IPS-NIHi7 (cell line): ENCODE measurements around the gene PGRMC1.
"Not testable (repeated sequence)": the region's sequence is repeated elsewhere in the genome, so short reads cannot be mapped to it uniquely, and the experiment has no call there.

ENCODE experiments used
- DNase-seq: peaks from one replicate; pipeline ENCODE4 v3.0.0; 2012; ENCODE audit warnings: mixed read lengths; ENCODE audit errors: extremely low spot score

The PGRMC1 gene

DNA sequence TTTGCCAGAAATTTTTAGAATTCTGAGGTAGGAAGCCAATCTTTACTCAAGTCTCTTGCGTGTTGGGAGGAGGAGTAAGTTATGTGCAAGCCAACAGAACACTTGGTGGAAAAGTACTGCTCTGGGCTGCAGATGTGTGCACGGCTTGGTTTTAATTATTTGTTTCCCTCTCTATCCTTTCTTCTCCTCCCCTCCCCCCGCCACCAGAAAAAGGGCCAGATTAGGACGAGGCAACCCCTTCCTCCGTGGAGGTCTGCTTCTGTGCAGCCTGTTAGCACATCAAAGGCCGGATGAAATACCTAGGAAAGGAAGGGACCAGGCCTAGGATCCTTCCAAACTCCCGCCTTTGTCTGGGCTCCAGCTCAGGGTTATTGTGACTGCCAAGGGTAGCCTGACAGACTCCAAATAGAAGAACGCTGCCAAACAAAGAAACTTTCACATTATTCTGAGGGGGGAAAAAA, 1.0 kb upstream of the PGRMC1 start:
- DNase-seq, result peak; percentile 25

DNA sequence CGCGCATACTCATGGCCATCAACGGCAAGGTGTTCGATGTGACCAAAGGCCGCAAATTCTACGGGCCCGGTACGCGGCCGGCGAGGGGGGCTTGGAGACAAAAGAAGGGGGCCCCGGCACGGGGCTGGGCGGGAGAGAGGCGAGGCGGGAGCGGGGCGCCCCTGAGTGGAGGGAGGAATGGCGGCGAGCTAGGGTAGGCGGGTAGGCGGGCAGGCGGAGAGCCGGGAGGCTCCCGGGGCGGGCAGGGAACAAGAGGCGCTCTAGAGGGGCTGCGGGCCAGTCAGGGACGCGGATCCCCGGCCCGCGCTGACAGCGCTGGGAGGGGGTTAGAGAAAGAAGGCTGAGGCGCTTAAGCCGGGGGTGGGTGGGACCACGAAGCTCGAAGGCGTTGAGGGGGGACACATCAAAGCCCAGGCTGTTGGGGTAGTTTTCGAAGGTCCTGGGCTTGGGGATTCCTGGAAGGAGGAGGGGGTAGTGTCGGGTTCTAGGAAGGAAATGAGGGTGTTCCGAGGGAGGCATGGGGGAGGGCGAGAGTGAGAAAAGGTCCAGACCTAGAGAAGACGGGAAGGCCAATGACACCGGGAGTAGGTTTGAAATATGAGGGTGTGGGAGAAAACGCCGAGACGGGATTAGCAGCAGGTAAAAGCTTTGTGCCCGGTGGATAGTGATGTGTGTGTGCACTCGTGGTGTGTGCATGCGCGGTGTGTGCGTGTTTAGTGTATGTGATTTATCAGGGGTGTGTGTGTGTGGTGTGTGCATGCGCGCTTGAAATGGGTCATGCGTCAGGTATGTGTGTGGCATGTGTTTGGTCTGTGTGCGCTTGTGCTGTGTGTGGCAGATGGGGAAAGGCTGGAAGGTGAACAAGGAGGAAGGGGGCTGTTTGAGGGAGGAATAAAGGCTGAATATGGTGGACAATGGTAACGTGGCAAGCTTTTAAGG, 807 bp downstream of the PGRMC1 start:
- DNase-seq, result no peak

DNA sequence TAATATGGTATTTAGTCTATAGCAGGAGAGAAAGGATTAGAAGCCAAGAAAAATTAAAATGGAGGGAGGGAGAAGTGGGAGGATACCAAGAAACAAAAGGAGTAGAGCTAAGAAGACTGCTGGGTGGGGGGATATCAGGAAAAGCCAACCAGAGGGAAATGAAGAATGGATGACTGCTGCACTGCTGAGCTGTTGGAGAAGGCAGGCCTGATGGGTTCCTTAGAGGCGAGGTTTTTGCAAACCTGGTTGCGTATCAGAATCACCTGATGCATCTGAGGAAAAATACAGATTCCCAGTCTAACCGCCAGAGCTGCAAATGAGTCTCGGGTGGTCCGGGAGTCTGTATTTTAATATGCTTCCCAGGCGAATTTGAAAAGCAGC, 1.5 kb downstream of the PGRMC1 start:
- DNase-seq, result no peak

DNA sequence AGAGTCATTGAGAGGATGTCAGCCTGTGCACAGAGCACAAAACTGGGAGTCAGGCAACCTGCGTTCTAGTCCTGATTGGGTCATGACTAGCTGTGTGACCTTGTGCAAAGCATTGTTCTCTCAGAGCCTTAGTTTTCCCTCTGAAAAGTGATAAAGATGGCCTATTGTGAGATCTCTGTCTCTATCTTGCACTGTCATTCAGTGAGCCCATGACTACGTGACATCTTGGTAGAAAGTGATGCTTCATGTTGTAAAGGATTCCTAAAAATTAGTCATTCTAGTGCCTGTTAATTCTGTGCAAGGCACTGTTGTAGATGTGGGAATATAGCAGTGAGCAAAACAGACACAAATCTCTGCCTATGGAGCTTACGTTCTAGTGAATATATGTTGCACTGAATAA, 2.5 kb downstream of the PGRMC1 start:
- DNase-seq, result no peak

DNA sequence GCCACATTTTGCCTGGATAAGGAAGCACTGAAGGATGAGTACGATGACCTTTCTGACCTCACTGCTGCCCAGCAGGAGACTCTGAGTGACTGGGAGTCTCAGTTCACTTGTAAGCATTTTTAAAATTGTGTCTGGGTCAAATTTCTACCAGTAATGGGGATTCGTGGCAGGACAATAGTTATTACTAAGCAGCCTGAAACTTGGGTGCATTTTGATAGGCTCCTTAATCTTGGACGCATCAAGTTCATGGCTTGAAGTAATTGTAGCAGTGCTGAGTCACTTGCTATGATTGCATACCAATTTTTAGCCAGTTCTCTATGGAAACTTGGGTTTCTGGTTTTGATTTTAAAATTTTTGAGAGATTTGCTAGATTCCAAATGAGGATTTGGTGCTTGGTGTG, 4.3 kb downstream of the PGRMC1 start:
- no peak for DNase-seq

DNA sequence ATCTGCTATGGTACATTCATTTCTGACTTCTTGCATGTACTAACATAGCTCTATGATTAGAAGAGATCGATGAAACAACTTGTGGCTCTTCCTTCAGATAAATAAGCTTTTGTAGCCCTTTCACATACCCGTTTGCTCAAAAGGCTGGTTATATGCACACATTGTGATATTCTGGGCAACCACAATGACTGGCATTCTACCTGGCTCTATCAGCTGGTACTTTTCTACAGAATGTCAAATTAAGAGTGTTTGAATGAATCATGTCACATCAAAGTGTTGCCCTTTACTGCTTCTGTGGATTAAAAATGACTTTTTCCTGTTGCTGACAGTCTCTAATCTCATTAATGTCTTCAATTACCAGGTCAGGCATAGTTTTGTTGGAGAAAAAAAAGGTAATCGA, 11.6 kb downstream of the PGRMC1 start:
- no peak for DNase-seq

DNA sequence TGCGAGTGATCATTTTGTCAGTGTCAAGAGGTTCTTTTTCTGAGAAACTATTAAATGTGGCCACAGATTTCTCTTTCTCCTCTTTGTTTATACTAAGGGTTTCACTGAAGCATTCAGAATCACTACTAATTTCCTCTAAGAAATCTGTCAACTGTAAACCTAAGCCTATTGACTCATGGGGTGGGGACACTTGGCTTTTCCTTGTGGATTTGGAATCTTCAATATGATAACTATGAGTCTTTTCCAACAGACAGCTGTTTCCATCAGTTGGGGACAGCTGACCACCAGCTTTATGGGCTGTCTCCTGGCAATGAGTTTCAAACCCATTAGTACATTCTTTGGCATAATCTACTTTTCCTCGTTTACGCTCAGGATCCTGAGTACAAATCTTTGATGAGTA, 13.8 kb downstream of the PGRMC1 start:
- DNase-seq, result no peak

DNA sequence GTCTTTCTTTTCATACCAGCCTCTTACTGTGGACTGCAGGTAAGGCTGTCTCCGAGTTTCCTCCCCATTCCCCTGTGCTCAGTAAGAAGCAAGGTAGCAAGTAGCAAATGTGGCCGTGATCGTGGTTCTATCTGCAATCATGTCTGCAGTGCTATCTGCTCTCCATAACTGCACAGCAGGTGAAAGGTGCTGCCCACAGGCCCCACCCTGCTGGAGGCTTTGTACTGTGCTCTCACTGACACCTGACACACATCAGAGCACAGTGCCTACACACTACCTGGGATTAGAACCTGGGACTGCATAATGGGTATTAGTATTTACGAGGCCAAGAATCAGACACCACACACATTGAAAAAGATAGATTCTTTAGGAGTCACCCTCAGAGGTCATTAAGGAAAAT, 15.3 kb downstream of the PGRMC1 start:
- DNase-seq, result no peak

DNA sequence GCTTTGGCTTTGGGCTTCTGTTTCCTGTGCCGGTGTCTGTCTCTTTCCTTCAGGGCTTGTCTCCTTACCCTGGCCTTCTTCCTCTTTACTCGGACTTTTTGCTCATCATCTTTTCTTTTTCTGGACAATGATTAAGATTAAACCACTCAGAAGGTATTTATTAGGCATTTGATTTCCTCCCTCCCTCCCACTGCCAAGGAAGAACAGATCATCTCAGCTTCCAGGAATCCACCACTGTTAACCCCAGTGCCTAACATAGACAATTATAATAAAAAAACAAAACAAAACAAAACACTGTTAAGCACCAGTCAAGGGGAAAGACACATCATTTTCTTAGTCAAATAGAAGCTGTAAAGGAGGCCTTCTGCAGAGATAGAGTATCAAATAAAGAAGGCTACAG, 16.6 kb downstream of the PGRMC1 start:
- no peak for DNase-seq

DNA sequence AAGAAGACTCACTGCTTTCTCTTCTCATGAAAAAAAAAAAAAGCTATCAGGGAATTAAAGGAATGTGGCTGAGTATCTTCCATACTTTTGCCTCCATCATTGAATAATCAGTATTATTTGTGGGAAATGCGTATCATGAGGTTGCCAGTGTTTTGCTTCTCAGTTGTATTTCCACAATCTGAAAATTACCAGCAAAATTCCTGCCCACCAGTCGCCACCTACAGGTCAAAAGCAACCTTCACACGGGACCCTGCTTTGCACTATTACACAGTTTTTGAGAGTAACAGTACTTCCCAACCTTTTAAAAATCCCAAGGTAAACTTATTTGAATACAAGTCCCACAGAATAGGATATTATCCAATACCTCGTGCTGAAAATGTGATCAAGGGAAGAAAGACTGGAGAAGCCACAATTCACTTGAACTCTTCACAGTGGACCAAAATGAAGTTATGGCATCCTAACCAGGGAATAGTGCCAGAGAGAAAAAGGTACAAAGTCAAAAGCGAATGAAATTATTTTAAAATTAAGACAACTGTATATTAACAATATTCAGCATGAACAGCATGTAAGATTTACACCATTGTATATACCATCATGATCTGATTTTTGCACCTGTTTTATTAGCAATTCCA, 30.4 kb downstream of the PGRMC1 start:
- DNase-seq, result peak; percentile 35

DNA sequence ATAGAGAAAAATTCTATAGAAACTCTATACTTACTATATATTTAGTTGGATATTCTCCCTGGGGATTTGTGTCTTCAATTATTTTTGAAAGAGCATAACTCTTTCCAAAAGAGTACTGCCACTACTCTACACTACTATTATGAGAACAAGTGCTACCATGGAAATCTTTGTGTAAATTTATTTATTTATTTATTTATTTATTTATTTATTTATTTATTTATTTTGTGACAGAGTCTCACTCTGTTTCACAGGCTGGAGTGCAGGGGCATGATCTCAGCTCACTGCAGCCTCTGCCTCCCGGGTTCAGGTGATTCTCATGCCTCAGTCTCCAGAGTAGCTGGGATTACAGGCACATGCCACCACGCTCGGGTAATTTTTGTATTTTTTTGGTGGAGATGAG, 31.0 kb downstream of the PGRMC1 start:
- not testable (repeated sequence) for DNase-seq

DNA sequence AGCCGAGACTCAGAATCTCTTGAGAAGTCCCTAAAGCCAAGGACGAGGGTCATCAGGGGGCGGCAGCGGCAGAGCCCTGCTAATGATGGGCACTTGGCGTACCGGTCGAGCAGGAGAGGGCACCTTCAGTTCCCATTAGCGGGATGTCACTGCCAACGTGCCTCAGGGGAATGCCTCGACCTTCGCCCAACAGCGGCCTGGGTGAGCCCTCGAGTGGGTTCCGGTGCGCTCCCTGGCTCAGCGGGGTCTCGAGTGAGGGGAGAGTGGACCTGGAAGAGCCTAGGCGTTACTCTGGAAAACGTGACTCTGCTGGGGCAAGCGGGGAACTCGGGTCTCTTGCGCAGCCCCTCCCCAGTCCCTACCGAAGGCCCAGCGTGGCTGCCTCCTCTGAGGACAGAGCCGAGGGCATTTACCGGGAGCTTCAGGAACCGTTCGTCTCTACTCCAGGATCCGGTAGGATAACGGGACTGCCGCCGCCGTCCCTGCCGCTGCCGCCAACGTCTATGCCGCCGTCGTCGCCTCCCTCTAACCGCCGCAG, 36.9 kb downstream of the PGRMC1 start:
- DNase-seq, result peak; percentile 18

DNA sequence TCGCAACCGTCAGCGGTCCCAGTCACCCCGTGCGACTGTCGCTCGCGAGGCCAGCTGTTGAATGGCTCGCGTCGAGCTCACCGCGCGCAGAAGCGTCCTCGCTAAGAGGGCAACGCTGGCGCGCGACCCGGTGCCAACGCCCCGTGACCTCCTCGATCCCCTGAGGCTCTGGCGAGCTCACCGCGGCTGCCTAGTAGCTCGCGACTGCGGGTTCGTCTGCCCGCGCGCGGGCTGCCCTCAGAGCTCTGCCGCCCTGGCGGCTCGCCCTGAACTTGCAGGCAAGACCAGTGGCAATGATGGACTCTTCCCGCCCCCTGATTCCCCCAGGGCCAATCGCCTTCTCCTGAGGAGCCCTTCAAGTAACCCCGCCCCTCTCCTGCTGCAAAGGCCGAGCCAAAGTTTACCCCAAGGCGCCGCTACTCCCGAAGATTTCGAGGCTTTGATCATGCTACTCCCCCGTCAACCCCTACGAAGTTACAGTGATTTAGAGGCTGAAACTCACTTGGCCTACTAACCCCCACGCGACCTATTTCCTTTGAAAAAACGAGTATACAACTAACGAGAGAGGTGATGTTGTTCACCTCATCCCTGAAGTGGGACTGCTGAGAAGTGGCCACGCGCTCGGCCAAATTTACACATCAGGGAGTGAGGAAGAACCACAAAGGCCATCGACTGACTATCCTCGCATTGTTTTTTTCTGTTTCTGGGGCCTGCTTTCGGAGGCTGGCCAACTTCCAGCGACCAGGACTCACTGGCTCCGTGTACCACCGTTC, 37.5 kb downstream of the PGRMC1 start:
- DNase-seq, result peak; percentile 89

DNA sequence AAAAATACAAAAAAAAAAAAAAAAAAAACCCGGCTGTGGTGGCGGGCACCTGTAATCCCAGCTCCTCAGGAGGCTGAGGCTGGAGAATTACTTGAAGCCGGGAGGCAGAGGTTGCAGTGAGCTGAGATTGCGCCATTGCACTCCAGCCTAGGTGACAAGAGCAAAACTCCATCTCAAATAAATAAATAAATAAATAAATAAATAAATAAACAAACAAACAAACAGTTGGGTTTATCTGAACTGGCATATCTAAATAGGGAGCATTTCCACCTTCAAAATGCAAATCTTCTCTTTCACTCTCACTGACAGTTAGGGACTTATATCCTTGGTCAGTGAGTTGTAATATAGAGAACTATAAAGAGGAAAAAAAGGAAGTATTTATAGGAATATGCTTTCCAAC, 46.3 kb downstream of the PGRMC1 start:
- DNase-seq, result not testable (repeated sequence)

DNA sequence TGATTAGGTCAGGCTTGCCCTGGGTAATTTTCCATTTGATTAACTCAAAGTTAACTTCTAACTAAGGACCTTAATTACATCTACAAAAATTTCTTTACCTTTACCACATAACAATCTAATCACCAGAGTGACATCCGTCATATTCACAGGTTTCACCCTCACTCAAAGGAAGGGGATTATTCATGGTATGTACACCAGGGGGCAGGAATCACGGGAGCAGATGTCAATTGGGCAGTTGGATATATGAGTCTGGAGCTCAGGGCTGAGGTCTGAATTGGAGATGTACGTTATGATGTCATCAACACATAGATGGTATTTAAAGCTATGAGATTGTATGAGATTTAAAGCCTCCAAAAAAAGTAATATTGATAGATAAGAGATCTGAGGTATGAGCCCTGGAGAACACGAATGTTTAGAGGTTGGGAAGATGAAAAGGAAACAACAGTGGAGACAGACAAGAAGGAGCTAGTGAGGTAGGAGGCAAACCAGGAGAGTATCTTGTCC, 52.9 kb downstream of the PGRMC1 start:
- DNase-seq, result no peak

DNA sequence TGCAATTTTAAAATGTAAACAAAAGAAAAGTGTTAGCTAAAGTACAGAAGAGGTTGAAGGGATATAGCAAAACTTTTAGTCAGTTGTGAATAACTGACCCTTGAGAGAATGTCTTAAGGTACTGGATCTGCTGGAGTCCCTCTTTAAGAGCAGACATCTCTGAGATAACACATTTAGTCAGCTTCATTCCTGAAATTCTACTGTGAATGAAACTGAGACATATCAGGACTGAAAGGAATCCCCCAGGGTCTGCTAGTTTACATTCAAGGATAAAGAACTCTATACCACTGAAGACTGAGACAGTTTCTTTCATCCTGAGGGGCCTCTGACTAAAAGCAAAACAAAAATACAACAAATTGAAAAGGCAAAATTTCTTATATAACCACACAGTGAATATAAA, 54.4 kb downstream of the PGRMC1 start:
- no peak for DNase-seq

DNA sequence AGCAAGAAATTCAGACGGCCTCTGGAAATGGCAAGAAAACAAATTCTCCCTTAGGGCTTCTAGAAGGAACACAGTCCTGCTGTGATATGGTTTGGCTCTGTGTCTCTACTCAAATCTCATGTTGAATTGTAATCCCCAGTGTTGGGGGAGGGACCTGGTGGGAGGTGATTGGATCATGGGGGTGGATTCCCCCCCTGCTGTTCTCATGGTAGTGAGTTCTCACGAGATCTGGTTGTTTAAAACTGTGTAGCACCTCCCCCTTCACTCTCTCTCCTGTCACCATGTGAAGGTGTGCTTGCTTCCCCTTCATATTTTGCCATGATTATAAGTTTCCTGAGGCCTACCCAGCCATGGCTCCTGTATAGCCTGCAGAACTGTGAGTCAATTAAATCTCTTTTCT, 55.2 kb downstream of the PGRMC1 start:
- DNase-seq, result not testable (repeated sequence)

DNA sequence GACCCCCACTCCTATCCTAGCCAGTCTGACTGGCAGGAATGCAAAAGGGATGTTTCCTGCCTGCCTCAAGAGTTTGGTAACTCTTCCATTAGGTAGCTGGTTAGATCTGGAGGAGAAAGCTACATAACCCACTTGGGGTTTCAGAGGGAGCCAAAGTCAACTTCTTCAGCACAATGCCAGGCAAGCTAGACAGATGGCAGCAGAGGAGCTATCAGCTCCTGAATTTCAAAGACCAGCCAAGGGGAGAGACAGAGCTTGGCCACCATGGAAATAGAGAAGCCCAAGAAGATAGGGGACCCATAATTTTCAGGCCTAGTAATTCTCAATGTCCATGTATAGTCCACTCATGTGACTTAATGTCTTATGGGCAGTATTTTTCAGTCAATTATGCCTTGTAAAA, 56.4 kb downstream of the PGRMC1 start:
- peak; percentile 20 for DNase-seq
